NCI-H1092 treated with DMSO at 0.1 percent for 48 hours (cell line): ENCODE results near the gene KLHL30.

ENCODE experiments used
- DNase-seq: peaks from one replicate; lab custom pipeline; 2025; lab: John Stamatoyannopoulos, UW

KLHL30 gene

DNA sequence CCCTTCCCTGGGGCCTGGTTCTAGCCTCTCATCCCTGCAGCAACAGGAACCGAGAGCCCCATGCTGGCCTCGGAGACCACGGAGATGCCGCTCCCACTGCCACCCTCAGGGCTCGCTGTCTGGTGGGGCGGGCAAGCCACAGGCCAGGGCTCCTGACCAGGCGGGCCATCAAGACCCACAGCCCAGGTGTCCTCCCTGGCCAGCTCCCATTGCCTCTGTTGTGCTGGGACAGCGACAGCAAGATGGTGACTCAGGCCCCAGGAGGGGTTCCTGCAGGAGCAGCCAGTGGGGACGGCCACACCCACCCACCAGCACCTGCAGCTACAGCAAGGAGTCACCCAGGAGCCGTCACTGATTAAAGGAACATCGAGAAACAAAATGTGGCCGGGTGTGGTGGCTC is 7.4 kb downstream of the KLHL30 start:
- DNase-seq, result no peak

DNA sequence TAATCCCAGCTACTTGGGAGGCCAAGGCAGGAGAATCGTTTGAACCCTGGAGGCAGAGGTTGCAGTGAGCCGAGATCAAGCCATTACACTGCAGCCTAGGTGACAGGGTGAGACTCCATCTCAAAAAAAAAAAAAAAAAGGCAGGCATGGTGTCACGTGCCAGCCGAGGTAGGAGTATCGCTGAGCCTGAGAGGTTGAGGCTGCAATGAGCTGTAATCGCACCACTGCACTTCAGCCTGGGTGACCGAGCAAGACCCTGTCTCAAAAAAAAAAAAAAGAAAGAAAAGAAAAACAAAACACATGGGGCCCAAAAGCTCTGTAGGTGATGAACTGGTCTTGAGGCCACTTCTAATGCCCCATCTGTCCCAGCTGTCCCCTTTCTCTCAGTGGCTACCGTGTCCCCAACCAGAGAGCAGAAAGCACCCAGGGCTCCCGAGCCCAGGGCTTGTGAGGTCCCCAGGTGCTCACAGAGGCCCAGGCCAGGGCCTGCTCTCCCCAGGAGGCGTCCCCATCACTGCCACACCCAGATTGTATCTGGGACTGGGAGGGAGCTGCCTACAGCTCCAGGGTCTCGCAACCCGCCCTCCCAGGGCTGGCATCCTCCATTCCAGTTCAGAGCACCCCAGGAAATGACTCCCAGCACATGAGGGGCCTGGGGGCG is 8.5 kb downstream of the KLHL30 start:
- DNase-seq, result no peak

DNA sequence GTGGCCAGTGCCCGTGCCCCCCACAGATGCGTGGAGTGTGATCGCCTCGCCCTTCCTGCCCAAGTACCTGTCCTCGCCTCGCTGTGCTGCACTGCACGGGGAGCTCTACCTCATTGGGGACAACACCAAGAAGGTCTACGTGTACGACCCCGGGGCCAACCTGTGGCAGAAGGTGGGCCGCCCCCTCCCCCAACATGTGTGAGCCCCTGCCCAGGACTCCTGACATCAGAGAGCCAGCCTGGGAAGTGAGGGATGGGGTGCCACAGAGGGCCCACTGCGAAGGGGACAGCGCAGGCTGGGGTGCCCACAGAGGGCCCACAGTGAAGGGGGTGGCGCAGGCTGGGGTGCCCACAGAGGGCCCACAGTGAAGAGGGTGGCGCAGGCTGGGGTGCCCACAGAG is 10.5 kb downstream of the KLHL30 start:
- no peak for DNase-seq

DNA sequence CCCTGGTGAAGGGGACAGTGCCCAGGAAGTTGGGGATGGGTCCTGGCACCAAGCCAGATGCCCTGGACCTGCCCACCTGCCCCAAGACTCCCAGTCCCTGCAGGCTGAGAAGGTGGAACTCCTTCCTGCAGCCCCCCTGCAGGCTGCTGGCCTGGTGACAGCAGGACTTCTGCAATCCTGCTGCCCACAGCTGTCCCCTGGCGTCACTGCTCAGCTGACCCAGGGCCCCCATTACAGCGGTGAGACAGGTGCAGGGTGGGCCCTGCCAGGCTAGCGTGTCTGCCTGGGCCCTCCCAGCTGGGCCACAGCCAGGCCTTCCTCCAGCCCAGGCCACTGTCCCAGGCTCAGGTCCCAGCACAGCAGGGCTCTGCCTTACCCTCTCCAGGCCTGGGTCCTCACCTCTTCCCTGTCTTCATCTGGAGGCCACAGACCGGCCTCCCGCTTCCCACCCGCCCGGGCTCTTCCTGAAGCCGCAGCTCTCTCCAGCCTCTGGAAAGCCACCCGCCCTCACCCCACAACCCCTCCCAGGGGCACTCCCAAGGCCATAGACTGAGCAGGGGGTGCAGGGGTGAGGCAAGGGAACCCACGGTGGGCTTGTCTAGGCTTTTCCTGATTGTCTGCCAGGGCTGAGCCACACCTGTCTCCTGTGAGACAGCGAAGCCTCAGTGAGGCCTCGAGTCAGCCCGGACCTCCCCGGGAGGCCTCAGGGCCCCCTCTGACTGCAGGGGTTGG is 11.5 kb downstream of the KLHL30 start:
- DNase-seq, result no peak

DNA sequence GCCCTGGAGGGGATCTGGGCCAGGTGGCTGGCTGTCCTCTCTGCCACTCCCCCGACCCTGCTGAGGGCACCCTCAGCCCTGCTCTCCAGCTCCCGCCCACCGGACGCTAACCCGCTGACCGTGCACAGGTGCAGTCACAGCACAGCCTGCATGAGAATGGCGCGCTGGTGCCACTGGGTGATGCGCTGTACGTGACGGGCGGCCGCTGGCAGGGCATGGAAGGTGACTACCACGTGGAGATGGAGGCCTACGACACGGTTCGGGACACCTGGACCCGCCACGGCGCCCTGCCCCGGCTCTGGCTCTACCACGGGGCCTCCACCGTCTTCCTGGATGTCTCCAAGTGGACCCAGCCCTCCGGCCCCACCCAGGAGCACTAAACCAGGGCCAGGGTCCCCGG is 12.2 kb downstream of the KLHL30 start:
- no peak for DNase-seq

DNA sequence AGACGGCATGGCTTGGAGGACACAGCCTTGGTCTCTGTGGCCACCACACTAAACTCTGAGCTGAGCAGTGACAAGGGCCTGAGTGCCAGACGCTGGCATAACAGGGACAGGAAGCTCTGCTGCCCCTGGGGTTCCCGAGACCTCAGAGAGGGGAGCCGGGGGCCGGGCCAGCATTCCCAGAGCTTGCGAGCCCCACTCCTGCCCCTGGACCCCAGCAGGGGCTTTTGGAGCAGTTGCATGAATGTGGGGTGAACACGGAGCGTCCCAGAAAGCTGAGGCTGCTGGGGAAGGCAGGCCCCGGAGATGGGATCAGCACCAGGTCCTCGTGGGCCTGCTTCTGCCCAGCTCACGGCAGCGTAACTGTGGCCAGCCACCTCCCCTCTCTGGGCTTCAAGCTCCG is 12.7 kb downstream of the KLHL30 start:
- no peak for DNase-seq

DNA sequence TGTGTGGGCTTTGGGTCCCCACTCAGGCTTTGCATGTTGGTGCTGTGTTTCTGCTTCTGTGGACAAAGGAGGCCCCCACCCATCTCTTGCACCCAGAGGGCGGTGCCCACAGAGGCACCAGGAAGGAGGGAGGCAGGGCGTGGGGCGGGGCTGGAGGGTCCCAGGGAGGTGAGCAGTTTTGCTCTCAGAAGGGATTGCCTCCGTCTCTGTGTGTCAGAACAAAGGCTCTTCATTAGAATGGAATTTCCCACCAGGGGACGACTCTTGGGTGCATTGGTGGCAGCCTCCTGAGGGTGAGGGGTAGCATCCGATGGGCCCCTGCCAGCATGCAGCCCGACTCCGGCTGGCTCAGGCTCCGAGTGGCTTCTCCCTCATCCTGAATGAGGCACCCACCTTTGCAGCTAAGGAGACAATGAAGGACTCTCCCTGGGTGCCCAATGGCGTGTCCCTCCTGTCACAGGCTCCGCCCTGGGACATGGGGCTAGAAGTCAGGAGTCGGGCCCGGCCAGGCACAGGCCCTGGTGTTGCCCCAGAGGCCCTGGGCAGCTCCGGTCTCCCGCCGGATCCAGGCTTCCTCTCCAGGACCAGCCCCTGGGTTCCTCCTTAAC is 13.3 kb downstream of the KLHL30 start:
- DNase-seq, result no peak

DNA sequence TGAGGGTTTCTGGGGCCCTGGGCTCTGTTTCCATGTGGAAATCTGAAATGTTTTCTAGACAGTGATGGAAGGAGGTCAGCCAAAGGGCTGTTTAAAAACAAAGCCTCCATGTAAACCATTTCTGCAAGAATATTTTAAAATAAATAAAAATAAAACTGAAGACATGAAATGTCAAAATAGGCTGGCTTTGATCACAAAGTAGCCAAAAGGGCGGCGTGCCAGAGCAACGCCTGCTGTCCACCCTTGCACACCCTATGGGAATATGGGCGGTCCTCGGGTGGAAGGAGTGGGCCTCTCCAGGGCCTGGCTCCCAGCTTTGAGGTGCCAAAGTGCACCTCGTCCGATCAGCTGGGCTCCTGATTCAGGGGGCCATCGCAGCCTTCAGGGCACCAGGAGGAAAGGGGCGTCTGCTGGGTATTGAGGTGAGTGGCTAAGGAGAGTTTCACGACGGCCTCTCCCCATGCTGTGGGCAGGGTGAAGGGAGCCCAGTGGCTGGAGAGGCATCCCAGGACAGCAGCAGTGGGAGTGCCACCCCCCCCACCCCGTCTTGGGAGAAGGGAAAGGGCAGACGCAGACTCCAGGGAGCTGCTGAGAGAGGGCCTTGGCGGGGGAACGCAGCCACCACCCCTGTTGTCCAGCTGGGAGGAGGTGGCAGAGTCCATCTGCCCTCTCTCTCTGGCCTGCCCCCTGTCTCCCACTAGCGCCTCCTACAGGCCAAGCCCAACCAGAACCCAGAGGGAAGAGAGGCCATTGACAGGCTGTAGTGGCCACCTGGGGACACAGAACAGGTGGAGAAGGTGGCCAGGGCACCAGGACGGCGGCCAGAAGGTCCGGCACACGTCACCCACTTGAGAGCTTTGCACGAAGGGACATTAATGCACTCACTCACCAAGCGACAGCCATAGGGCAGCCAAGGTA is 14.6 kb downstream of the KLHL30 start:
- no peak for DNase-seq

GRCh38 chr2:238154570-238154969 is 16.1 kb downstream of the KLHL30 start:
- DNase-seq, result no peak

DNA sequence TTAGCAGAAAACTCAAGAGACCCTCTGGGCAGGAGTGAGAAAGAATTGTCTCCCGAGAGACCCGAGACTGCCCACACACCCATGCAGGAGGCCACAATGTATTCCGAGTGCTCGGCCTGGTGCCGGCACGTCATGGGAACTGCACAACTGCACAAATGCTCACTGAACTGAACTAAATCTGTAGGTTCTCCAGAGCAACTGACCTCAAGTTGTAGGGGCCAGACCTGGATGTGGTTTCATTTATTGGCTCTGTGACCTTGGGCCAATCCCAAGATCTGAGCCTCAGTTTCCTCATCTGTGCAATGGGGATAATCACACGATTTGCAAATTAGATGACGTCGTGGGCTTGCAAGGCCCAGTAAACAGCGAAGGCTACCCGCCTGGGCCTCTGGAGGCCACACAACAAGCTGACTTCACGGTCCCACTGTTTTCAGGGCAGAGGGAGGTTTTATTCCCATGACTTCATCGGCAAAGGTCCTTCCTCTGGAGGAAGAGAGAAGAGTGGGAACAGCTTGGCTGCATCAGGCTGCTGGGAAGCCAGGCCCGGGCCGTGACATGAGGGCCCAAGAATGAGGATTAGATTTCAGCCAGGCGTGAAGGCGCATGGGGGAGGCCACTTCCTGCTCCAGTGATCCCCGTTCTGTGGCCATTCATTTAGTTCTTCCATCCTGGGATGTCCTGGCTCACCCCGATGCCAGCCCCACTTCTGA is 16.7 kb downstream of the KLHL30 start:
- no peak for DNase-seq

GRCh38 chr2:238155761-238156694 is 17.6 kb downstream of the KLHL30 start:
- DNase-seq, result no peak

GRCh38 chr2:238157506-238158017 is 19.1 kb downstream of the KLHL30 start:
- DNase-seq, result peak; percentile 29

GRCh38 chr2:238158018-238158508 is 19.6 kb downstream of the KLHL30 start:
- no peak for DNase-seq

DNA sequence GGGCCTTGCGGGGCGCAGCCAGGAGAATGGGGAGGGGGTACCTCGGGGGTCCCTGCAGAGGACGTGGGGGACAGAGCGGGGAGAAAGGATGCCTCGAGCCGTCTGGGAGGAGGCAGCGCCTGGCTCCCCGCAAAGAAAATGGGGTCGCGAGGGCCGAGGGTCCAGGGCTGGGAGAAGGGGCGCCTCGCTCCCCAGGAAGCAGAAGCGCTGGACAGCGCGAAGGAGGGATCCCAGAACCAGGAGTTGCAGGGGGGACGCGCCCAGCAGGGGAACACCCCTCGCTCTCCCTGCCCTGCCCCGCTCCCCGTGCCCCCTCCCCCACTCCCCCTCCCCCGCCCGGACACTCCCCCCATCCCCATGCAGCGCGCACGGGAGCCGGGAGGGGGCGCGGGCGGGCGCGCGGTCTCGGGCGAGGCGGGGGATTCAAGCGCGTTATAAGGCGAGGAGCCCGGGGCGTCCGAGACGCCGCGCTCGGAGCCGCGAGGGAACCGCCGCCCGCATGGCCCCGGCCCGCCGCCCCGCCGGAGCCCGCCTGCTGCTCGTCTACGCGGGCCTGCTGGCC is 20.1 kb downstream of the KLHL30 start, which contains the start of gene ERFE:
ERFE (plus strand) TSS at position 462 of the 562 bp plus-strand sequence; CDS start at position 500, 38 bp downstream.
- DNase-seq, result peak; percentile 1

DNA sequence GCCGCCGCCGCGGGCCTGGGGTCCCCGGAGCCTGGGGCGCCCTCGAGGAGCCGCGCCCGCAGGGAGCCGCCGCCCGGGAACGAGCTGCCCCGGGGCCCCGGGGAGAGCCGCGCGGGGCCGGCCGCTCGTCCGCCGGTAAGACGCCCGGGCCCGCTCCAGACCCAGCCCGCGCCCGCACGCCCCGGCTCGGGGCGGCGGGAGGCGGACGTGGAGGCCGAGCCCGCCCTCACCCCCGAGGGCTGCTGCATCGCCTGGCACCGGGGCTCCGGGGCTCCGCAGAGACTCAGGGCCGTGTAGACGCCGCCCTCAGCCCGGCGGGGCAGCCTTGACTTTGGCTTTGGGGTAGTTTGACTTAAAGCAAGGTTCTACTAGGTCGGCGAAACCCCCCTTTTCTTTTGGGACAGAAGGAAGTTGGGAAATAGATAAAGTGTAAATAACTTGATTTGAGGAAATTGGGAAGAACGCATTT is 20.6 kb downstream of the KLHL30 start:
- peak; percentile 1 for DNase-seq

DNA sequence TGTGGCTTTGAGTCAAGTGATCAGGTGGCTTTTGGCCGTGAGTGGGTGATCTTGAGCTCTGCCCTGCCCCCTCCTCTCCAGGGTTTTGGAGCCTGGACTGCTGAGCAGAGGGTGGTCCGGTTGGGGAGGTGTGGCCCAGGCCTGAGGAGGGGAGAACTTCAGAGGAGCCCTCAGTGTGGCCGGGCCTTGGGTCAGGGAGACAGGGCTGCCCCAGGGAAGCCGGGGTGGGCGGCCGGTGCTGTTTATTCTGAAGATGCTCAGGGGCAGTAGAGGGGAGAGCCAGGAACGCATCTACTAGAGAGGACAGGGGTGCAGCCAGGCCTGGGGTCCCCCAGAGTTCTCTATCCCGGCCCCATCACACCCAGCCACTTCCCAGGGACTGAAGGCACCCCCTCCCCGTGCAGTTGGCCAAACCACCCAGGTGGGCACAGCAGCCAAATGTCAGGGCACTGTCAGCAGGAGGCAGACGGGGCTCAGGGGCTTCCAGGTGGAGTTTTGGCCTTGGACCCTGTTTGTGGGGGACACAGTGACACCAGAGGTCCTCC is 21.3 kb downstream of the KLHL30 start:
- DNase-seq, result no peak

GRCh38 chr2:238160206-238161129 is 22.0 kb downstream of the KLHL30 start:
- no peak for DNase-seq
